Raji (cell line): ENCODE data around the gene HOXA9.

Experiments
- POLR2A ChIP-seq: IDR thresholded peaks from 2 replicates; pipeline ENCODE4 v1.6.1; 2011; ENCODE audit warnings: low read depth, low read length, control low read depth; ENCODE audit not compliant: insufficient read depth

Gene HOXA9

DNA sequence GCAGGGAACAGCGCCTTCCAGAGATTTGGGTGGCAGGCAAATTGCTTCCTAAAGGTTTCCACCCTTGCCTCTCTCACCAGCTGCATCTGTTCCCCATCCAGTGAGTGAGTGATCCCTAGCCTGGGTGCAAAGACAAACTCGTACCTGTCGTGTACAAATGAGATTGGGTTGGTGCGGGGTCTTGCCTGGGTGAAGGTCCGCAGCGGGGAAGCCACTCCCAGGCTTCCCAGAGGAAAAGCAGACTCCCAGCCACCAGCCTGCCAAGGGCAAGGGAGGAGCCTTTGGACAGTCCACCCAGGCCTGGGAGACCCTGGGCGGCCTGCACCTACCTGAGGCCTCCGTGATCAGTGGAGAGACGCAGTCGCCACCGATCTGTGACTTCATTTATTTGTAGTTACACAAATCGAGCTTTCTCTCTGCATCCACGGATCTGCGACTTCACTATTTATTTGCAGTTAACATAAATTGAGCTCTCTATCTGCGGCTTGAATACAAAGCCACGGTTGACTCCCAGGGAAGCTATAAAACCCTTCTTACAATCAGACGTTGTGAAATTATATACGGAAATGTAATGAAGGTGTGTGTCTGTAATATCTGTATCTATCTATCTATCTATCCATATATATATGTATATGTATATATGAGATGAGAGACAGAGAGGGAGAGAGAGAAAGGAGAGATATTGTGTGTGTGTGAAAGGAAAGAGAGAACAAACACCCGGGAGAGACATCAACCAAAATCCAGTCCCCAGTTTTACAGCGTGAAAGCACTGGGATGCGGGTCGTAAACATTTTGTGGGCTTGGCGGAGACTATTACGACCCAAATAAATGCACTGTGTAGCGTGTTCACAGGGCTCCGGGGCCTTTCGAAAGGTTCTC, 5.8 kb downstream of the HOXA9 start:
- no peak for TF ChIP-seq POLR2A

GRCh38 chr7:27158436-27159265, 6.7 kb downstream of the HOXA9 start:
- TF ChIP-seq POLR2A = no peak

GRCh38 chr7:27157702-27158431, 7.5 kb downstream of the HOXA9 start:
- no peak for TF ChIP-seq POLR2A

DNA sequence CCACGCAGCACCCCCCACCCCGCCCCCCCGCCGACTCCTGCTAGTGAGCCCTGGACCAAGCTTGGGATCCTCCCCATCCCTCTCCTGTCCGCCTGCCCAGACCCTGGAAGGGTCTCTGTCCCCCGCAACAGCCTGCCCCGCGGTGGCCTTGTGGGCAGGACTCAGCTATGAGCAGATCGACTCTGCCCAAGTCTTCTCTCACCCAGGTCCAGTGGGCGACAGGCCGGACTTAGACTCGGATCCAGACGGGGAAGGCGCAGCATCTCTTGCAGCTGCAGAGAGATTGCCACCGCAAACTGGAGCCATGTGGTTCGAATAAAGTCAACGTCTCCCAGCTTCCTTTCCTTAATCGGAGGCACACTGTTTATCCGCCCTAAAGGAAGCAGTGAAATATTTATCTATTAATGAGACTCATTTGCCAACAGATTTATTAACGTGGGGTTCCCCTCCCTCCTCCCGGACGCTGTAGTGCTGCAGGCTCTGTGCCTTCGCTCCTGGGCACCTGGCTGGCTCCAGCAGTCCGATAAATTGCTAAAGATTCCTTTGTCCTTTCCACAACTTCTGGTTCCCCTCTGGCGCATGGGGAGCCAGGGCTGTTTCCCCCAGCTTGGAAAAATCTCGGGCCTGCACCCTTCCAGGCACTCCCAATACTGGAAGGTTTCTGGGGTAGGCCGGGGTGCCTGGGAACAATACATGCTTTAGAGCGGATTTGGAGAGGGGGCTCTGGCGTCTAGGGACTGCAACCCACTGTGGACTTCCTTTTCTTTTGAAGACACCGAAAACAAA, 8.2 kb downstream of the HOXA9 start:
- TF ChIP-seq POLR2A = no peak

- no peak for TF ChIP-seq POLR2A
These were observed 8.8 kb downstream of the HOXA9 start, which contains the start of gene HOXA7 for GRCh38 chr7:27156508-27156898. HOXA7 (minus strand) TSS chr7:27156675; CDS start chr7:27156545, 130 bp downstream.

GRCh38 chr7:27155816-27156507, 9.4 kb downstream of the HOXA9 start:
- TF ChIP-seq POLR2A = no peak

GRCh38 chr7:27154901-27155815, 10.2 kb downstream of the HOXA9 start:
- no peak for TF ChIP-seq POLR2A

- TF ChIP-seq POLR2A = no peak
These were observed 11.0 kb downstream of the HOXA9 start for GRCh38 chr7:27154369-27154768.

DNA sequence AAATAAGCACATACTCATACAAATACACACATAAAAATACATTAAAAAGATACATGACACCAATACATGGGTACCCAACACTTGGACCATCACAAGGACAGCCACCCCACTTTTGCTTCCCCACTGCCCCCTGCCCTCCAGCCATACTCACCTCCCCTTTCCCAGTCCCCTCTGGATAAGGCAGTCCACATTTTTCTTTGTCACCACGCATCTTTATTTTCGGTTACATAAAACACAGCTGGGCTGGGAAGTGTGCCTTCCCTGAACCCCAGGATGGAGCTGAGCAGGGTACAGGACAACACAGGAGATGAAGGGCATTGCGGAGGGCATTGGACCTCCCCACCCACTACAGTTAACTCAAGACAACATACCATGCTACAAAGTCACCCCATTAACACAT, 11.8 kb downstream of the HOXA9 start:
- TF ChIP-seq POLR2A = no peak

DNA sequence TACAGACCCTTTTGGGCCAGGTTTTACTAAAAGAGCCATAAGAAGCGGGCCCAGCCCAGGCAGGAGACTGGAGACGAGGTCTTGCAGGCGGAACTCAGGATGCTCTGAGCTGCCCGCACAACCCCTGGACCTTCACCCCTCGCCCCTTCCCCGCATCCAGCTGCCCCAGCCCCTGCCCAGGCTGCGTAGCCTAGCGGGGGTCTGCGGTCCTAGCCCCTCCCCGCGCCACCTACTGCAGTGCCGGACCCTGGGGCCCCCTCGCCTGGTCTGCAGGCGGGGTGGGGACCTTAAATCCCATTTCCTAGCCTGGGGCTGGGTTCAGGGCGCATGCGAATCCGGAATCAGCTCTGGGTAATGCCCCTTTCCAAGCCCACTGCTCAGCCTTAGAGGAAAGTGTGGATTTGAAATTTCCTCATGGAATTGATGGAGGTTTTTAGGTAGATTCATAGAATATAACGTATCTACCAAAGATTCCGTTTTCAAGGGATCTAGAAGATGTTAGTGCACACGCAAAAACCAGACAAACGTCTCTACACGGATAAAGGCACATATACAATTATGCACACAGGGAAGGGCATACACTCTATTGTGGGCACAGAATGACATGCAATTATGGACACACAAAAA, 12.4 kb downstream of the HOXA9 start:
- no peak for TF ChIP-seq POLR2A

GRCh38 chr7:27151931-27152815, 13.2 kb downstream of the HOXA9 start, which contains the start of gene HOXA3:
HOXA3 (minus strand) TSS chr7:27152583; CDS start chr7:27110640, 41,943 bp downstream.
- TF ChIP-seq POLR2A = no peak

DNA sequence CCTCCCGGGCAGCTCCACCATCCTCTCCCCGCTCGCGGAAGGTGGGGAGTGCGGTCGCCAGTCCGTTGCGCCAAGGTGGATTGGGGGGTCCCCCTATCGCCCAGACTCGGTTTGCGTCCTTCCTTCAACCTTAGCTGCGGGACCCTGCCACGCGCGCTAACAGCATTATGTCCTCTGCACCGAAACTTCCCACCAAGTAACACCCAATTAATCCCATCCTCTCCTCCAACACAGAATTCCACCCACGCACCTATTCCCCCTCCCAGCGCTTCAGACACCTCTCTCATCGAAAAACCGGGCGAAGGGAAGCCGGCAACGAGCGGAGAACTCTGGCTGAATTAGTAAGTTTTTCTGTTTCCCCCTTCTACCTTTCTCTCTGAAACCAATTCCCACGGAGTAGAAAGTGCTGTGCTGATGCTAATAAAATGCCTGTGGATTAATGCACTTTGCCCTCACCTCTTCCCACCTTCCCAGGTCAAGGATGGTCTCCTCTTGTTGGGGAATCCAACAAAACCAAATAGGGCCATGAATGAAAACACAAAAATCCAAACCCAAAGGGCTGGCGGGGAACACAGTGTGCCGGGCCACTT, 13.9 kb downstream of the HOXA9 start:
- TF ChIP-seq POLR2A = no peak
